Measurements from ENCODE around the gene TMOD1. TPM values are rescaled to one million over a fixed set of nuclear protein-coding genes. Genes with fewer than 3 reads are reported as not detected.

TMOD1 gene
- total and polyA plus RNA-seq, 2 of the 8 experiments (the other 6 are each of a cell fraction or from before 2014, with no cell fraction given): 0.17 to 0.88 TPM

DNA sequence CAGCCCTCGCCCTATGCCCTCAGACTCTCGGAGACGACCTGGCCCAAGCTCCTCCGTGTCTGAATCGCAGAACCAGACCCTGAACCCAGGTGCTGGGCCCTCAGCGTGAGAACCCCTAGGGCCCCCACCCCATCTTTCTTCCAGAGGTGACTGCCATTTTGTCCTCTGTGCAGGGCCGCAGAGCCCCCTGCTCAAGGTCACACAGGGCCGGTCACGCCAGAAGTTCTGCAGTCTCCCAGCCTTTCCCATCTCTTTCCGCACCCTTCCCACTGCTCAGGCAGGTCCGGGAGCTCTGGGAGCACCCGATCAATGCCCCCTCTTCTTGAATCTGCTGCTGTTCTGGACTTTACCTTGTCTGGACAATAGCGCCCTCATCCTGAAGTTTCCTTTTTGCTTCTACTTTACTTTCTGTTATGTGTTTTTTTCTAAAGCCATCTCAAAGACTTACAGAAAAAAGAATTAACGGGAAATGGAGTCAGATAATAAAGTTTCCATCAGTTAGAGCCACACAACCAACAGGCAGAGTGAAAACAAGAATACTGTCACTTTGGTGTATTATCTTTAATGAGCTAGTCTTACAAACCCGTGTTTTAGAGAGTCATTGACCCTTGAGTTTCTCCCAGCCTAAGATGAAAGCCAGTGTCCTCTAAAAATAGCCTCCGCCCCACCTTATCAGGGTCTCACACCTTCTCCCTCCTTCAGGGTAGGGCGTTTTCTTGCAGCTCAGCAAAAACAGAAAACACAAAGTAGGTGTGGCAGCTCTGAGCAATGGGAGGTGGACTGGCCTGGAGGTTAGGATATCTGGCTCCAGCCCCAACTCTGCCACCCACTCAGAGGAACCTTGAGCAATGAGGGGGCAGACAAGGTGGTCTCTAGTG, 1.8 kb downstream of the TMOD1 start (continued):
- no peak for TF ChIP-seq NRF1 (IDR thresholded peaks at IDR 0.05; ENCODE audit: low read depth, low read length)
- no peak for TF ChIP-seq TEAD4 (IDR thresholded peaks at IDR 0.05; ENCODE audit: low read depth, low read length)
- TF ChIP-seq, protein P1, sequence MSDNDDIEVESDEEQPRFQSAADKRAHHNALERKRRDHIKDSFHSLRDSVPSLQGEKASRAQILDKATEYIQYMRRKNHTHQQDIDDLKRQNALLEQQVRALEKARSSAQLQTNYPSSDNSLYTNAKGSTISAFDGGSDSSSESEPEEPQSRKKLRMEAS (IDR thresholded peaks at IDR 0.05): no peak
- no peak for TF ChIP-seq USF2 (IDR thresholded peaks at IDR 0.05; ENCODE audit: low read length)
- no peak for TF ChIP-seq TAF1 (IDR thresholded peaks at IDR 0.05; ENCODE audit: low read depth, low read length)
- no peak for TF ChIP-seq SP2 (IDR thresholded peaks at IDR 0.05; ENCODE audit: low read length)
- TF ChIP-seq GTF2F1 (IDR thresholded peaks at IDR 0.05; ENCODE audit: borderline replicate concordance, low read depth, low read length): no peak
- TF ChIP-seq ATF2 (IDR thresholded peaks at IDR 0.05; ENCODE audit: low read length): no peak
- no peak for TF ChIP-seq TBP (IDR thresholded peaks at IDR 0.05; ENCODE audit: low read depth, low read length)
- TF ChIP-seq NANOG (IDR thresholded peaks at IDR 0.05; ENCODE audit: insufficient read depth, low read depth, low read length, poor library complexity, severe bottlenecking): no peak
- peak; percentile 23 for TF ChIP-seq SUZ12 (IDR thresholded peaks at IDR 0.05; ENCODE audit: low read length)
- TF ChIP-seq PHF8 (conservative IDR thresholded peaks at IDR 0.05; ENCODE audit: low read depth, low read length): no peak; the same call in 1 of the 2 replicates

Data from H1 (cell line).